AG04450 (cell line): ENCODE measurements around the gene LRRC8D. TPM values are rescaled to one million over a fixed set of nuclear protein-coding genes. Genes with fewer than 3 reads are reported as not detected.
"Not testable (repeated sequence)": the region's sequence is repeated elsewhere in the genome, so short reads cannot be mapped to it uniquely, and the experiment has no call there.

Source experiments
- CTCF ChIA-PET: fragments of 300-600, 350-600 bp; formaldehyde crosslinking; extraction: SDS; loops from one replicate; lab custom pipeline; 2022; ENCODE audit warnings: antibody characterized with exemption, inconsistent platforms; lab: Charles Lee
- POLR2A ChIA-PET: fragments of 350-600 bp; formaldehyde crosslinking; extraction: SDS; loops from one replicate; lab custom pipeline; 2021; ENCODE audit warnings: antibody characterized with exemption, inconsistent platforms; lab: Yijun Ruan, JAX
- DNase-seq: peaks from one replicate; pipeline ENCODE4 v3.0.0-alpha.2; 2011; ENCODE audit warnings: low read depth, low spot score
- H3K27ac ChIP-seq: one replicate; pipeline ENCODE4 v1.5.1; 2012; ENCODE audit warnings: low read depth, low read length, control low read depth
- H3K27me3 ChIP-seq: one replicate; pipeline ENCODE4 v1.6.0; 2012; ENCODE audit warnings: low read length; ENCODE audit not compliant: control insufficient read depth, insufficient read depth
- H3K4me3 ChIP-seq: 2 replicates; pipeline ENCODE4 v1.5.1; 2011; ENCODE audit warnings: mild to moderate bottlenecking, low read depth, low read length, control low read depth
- H3K9me3 ChIP-seq: 2 replicates; pipeline ENCODE4 v1.5.1; 2012; ENCODE audit warnings: low read length; ENCODE audit not compliant: control insufficient read depth, insufficient read depth
- CTCF ChIP-seq: IDR thresholded peaks from 2 replicates; pipeline ENCODE4 v1.5.1; 2011; ENCODE audit warnings: low read depth, low read length, control low read depth, inconsistent platforms
- polyA plus RNA-seq: library from polyadenylated mRNA; depleted of rRNA; stranded (reverse); fragments of >200 nt; gene quantifications from 2 replicates; pipeline ENCODE4 v1.2.3, GENCODE V29; 2011

LRRC8D gene
- polyA plus RNA-seq, 1 experiment = 48.7 TPM

- POLR2A ChIA-PET = no interaction called here
These were observed 29.6 kb upstream of the LRRC8D start for GRCh38 chr1:89791064-89791726.

GRCh38 chr1:89794406-89794805 is 26.4 kb upstream of the LRRC8D start:
- Histone ChIP-seq H3K9me3 (no peaks in the 10 kb centered on the region), H3K27me3 (no peaks in the 10 kb centered on the region), H3K27ac (no peak overlapping the region), H3K4me3 (no peak overlapping the region)
- ChIA-PET POLR2A (no interaction called here), CTCF (interaction anchor here (1.0 kb wide), 1 partner anchor 193 kb away, joined by 3 read pairs; no protein-coding TSS in a partner anchor)
- no peak for TF ChIP-seq CTCF
- no peak for DNase-seq

More at GRCh38 chr1:89791064-89791726, 29.6 kb upstream of the LRRC8D start:
- CTCF ChIA-PET = interaction anchor here (1.6 kb wide), 1 partner anchor 13 kb away, joined by 5 read pairs; no protein-coding TSS in a partner anchor
- Histone ChIP-seq H3K4me3 (no peak overlapping the region), H3K27me3 (no peaks in the 10 kb centered on the region), H3K9me3 (no peaks in the 10 kb centered on the region), H3K27ac (no peak overlapping the region)
- no peak for TF ChIP-seq CTCF
- DNase-seq = no peak

GRCh38 chr1:89795571-89795970 is 25.3 kb upstream of the LRRC8D start:
- DNase-seq, POLR2A ChIA-PET, H3K27me3 ChIP-seq, H3K27ac ChIP-seq, H3K9me3 ChIP-seq, H3K4me3 ChIP-seq, CTCF ChIA-PET: not testable (repeated sequence)

- H3K9me3 ChIP-seq, H3K27me3 ChIP-seq, DNase-seq, H3K27ac ChIP-seq, H3K4me3 ChIP-seq, CTCF ChIA-PET, POLR2A ChIA-PET: not testable (repeated sequence)
These were observed 23.0 kb upstream of the LRRC8D start for GRCh38 chr1:89797876-89798275.

GRCh38 chr1:89799495-89799894 is 21.3 kb upstream of the LRRC8D start:
- Histone ChIP-seq H3K4me3 (no peak overlapping the region), H3K27me3 (no peaks in the 10 kb centered on the region), H3K27ac (no peak overlapping the region), H3K9me3 (no peaks in the 10 kb centered on the region)
- DNase-seq = no peak
- TF ChIP-seq CTCF = no peak
- ChIA-PET POLR2A (no interaction called here), CTCF (interaction anchor here (1.1 kb wide), 1 partner anchor 188 kb away, joined by 5 read pairs; no protein-coding TSS in a partner anchor)

- CTCF ChIA-PET = interaction anchor here (5.1 kb wide), 1 partner anchor 188 kb away, joined by 76 read pairs; no protein-coding TSS in a partner anchor
- no peak for TF ChIP-seq CTCF
- H3K27ac ChIP-seq = no peak overlapping the region
- no peaks in the 10 kb centered on the region for H3K27me3 ChIP-seq
- H3K4me3 ChIP-seq = no peak overlapping the region
- POLR2A ChIA-PET = no interaction called here
- no peak for DNase-seq
- H3K9me3 ChIP-seq = no peaks in the 10 kb centered on the region
These were observed 20.7 kb upstream of the LRRC8D start for GRCh38 chr1:89800022-89800655.
